GM10847 (cell line): Measurements from ENCODE around the gene ACTR3.

Experiments used
- POLR2A ChIP-seq: IDR thresholded peaks from 2 replicates; pipeline ENCODE4 v1.6.1; 2011; ENCODE audit not compliant: insufficient read length; ENCODE audit errors: extremely low read depth

The ACTR3 gene

DNA sequence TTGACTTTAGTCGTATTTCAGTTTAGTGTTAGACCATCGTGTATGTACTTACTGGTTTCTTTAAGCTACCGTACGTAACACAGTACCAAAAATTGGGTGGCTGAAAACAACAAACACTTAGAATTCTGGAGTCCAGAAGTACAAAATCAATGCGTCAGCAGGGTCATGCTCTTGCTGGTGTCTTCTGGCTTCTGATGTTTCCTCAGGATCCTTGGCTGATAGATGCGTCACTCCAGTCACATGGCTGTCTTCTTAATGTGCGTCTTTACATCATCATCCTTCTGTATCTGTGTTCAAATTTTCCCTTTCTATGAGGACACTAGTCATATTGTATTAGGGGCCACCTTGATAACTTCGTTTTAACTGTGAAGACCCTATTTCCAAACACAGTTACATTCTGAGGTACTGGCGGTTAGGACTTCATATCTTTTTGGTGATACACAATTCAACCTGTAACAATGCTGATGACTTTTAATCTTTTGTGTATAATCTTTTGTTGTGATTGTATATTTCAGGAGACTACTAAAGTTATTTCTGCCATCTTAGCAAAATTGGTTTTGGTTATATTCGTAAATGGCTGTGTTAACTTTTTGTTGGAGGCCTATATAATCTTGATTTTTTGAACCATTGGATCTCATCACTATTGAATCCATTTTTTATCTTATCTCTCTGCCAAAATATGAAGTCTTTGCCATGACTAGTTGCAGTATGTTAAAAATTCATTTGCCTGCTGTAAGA, 25.4 kb downstream of the ACTR3 start:
- TF ChIP-seq POLR2A = no peak

DNA sequence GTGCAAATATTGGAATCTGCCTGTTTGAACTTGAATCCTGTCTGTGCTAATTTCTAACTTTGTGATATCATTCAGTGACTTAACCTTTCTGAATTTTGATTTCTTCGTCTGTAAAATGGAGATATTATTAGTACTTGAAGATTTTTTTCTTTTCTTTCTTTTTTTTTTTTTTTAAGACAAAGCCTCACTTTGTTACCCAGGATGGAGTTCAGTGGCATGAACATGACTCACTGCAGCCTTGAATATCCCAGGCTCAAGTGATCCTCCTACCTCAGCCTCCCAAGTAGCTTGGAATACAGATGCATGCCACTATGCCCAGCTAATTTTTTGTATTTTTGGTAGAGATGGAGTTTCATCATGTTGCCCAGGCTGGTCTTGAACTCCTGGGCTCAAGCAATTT, 28.3 kb downstream of the ACTR3 start:
- no peak for TF ChIP-seq POLR2A

DNA sequence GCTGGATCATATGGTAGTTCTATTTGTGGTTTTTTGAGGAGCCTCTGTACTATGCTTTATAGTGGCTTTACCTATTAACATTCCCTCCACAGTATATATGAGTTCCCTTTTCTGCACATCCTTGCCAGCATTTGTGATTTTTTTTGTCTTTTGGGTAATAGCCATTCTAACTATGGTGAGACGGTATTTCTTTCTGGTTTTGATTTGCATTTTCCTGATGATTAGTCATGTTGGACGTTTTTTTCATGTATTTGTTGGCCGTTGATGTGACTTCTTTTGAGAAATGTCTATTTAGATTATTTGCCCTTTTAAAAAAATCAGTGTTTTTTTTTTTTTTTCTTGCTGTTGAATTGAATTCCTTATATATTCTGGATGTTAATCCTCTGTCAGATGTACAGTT, 31.1 kb downstream of the ACTR3 start:
- TF ChIP-seq POLR2A = no peak

DNA sequence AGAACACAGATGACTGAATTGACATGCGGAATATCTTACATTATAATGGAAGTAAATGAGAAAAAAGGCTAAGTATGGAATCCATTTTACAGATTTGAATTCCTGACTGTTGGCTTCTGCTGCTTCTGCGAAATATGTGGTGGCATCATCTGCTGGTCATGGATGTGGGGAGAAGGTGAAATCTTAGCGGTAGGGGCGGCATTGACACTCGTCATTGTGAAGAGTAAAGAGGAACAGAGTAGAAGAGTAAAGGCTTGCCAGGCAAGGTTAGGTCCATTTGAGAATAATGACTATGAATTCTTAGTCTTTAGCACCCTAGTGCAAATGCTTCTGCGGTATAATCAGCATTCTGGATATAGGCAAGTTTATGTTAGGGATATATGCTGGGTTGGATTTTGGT, 32.4 kb downstream of the ACTR3 start:
- no peak for TF ChIP-seq POLR2A

DNA sequence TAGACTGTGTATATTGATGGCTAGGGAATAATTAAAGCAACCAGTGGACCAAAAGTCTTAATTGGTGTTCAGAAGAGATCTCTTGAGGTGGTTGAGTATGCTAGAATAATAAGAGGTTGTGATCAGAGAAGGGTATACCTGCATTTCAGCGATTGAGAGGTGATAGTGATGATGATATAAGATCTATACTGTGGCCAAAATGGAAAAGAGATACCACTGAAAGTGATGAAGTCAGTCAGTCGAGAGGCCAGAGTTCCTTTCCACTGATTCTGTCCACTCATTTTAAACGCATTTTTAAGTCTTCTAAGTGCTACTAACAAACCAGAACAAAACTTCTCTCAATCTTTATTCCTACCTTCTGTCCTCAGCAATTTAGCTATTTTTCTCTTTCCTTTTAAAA, 32.9 kb downstream of the ACTR3 start:
- TF ChIP-seq POLR2A = no peak

DNA sequence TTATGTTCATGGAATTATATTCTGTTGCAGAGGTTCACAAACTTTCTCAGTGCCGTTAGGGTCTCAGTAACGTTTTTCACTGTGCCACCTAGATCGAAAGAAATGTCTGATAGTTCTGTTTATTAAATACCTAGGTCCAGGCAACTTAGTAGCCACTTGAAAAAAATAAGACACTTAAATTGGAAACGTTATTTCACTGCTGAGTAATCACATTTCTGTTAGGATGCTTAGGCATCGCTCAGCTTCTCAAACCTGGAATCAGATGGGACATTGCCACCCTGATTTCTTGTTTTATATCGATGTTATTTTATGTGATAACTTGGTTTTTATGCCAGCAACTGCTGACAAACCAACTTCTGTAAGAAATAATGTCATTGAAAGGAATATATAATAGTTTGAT, 36.0 kb downstream of the ACTR3 start:
- no peak for TF ChIP-seq POLR2A

DNA sequence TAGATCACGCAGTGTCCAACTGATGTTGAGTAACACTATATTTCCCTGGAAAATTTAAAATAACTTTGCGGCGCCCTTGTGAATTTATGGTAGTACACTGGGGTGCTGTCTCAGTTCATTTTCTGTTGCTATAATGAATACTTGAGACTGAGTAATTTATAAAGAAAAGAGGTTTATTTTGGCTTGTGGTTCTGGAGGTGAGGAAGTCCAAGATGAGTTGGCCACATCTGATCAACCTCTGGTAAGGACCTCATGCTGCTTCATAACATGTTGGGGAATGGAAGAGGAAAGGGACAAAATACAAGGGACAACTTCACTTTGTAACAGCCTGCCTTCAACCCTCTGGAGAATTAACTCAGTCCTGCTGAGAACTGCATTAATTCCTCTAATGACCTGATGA, 36.4 kb downstream of the ACTR3 start:
- TF ChIP-seq POLR2A = no peak

DNA sequence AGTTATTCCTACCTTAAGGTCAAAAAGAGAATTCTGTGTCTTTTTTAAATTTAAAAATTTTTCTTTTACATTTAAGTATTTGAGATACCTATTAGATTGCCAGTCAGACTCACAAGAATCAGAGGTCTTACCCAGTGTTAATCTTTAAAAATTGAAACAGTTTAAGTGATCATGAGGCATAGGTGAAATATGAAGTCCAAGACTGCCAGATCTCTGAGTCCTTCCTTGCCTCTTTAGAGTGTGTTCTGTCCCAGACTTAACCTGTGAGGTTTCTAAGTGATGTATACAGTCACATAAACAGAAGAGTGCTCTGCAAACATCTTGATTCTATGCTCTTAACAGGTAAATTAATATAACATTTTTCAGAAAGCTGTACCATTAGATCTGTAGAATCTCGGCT, 40.6 kb downstream of the ACTR3 start:
- no peak for TF ChIP-seq POLR2A

DNA sequence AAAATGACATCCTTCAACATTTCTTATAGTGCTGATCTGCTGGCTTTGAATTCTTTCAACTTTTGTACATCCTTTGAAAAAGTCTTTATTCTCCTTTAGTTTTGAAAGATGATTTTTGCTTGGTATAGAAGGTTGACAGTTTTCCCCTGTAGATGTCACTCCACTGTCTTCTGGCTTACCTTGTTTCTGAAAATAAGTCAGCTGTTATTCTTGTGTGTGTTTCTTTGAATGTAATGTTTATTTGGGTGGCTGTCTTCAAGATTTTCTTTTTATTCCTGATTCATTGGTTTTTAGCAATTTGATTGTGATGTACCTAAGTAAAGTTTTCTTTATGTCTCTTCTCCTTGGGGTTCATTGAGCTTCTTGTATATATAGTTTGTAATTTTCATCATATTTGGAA, 47.6 kb downstream of the ACTR3 start:
- no peak for TF ChIP-seq POLR2A

DNA sequence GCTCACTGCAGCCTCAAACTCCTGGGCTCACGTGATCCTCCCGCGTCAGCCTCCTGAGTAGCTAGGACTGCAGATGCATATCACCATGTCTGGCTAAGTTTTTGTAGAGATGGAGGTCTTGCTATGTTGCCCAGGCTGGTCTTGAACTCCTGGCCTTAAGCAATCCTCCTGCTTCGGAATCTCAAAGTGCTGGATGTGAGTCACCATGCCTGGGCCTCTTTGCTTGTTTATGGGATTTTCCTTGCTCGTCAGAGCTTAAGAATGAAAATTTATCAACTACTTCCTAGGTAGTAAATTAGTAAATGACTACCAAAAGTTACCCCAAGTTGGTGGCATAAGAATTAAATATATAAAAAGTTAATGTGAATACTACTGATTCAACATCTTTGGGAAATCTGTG, 51.0 kb downstream of the ACTR3 start:
- no peak for TF ChIP-seq POLR2A

DNA sequence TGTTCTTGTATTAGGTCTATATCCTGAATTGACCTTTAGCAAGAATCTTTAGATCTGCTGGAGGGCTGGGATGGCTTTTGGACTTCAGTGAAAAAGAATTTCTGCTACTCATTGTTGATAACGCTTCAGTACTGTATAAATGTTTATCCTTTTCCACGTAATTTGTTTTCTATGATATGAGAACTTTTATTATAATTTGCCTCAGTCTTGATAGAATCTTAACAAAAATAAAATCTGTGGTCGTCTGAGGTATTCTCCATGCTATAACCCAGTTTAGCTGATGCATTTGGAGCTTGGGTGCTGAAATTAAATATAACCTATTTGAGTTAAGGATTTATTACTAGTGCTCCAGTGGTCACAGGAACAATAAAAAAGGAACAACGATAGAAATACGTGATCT, 71.1 kb downstream of the ACTR3 start:
- no peak for TF ChIP-seq POLR2A

DNA sequence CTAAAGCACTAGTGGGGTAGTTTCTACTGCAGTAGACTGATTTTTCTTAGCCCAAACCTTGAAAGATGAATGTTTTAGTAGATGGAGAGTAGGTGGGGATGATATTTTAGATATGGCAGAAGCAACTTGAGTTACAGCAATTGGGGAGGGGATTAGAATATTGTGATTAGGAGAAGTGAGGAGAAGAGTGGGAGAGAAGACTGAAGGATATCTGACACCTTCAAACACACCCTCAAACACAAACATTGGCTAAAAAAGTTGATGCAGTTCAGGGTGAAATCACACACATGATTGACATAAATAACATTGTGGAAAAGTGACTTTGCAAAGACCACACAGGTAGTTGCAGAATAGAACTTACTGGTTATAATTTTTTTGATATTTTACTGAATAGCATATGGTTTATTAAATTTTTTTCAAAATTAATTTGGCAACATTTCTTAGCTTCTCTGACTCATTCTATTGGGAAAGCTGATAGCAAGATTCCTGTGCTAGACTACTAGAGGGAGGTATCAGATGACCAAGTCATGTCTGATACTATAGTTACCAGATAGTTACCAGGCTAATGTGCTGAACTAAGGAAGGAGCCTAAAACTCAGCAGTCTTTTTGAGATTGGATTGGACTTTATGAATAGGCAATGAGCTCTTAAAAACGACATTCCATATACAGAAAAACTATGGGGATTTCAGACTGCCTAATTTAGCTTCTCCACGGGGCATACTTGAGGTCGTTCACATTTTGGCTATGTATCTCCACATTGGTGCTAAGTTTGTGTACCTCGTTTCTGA, 73.0 kb downstream of the ACTR3 start:
- TF ChIP-seq POLR2A = no peak

DNA sequence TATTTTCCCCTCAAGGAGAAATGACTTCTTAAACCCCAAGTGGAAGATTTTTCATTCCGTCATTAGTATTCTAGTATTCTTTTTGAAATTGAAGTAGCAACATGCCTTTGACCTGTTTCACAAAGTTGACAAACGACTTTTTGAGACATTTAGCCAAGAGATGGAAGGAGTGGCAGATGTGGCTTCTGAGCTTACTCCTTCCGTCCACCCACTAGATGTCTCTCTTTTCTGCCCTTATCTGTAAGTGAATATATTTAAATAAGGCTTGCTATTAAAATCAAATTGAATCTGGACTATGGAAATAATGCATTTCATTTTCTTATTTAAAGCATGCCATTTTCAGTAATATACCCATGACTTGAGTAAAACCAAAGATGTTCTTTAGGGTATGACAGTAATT, 74.1 kb downstream of the ACTR3 start:
- no peak for TF ChIP-seq POLR2A

DNA sequence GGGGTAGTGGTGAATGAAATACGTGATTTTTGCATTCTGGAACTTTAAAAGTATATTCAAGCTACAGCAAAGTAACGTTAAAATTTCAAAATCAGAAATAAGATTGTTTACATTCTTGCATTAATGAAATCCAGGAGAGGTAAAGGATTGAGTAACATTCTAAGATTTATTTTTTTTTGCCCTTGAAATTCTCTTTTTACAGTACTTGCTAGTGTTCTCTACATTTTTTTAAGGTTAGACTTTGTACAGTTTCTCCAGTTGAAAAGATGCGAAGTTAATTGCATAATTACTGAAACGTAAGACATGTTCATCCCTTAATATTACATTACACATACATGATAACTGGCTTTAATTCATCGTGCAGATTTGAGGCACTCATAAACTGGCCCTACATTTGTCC, 74.5 kb downstream of the ACTR3 start:
- no peak for TF ChIP-seq POLR2A

DNA sequence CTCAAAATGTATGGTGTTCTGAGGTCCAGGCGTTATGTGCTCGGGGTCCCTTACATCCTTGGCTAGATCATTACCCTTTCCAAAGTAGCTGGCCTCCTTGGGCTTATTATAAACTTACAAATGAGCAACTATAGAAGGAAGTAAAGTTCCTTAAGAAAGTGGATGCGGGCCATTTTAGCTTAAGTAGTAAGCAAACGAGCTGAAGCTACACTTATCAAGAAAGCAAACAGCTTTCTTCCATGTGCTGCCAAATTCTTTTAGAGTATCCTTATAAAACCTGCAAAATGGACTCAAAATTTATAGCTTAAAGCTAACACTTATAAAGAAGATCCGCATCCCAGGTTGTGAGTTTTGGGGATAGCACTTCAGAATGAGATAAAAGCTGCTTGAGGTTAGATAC, 75.3 kb downstream of the ACTR3 start:
- TF ChIP-seq POLR2A = no peak

DNA sequence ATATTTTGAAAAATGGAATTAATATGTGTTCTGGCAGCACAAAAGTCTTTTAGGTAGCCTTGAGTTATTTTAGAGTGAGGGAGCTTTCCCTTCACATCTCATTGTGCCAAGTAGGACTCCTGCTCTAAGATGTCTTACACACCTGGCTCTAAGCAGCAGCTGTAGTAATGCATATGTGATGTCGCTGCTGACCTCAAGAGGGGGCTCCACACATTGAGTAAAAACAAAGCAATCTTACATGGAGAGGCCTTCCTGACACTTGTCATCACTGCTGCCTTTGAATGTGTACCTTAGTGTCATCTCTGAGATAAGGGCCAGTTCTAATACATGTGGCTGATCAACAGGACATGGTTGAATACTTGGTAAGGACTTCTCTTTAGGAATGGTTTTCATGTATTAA, 75.8 kb downstream of the ACTR3 start:
- no peak for TF ChIP-seq POLR2A

DNA sequence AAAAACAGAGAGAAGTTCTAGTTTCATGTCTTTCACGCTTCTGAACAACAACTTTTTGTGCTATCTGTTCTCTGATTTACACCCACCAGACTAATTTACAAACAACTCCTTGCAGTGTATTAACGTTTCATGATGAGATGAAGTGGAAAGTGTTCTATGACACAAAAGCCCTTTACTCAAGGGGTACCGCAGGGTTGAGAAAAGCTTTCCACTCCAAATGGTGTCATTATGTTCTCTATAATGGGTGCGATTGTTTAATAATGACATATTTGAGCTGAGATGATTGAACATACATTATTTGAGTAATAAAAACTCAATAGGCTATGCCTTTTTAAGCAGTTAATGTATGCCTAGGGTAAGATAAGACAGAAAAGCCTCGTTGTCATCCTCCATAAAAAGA, 76.3 kb downstream of the ACTR3 start:
- no peak for TF ChIP-seq POLR2A
